IPS-18a (cell line): Measurements from ENCODE around the gene NRCAM.

ENCODE experiments used
- H3K27ac ChIP-seq: one replicate; pipeline ENCODE4 v1.5.1; 2013; ENCODE audit warnings: low read length
- H3K27me3 ChIP-seq: one replicate; pipeline ENCODE4 v1.6.1; 2013; ENCODE audit warnings: mild to moderate bottlenecking, low read length; ENCODE audit not compliant: control insufficient read depth, insufficient read depth
- H3K36me3 ChIP-seq: one replicate; pipeline ENCODE4 v1.6.1; 2013; ENCODE audit warnings: low read depth, low read length; ENCODE audit not compliant: control insufficient read depth
- H3K4me1 ChIP-seq: one replicate; pipeline ENCODE4 v1.6.1; 2013; ENCODE audit warnings: low read depth, low read length; ENCODE audit not compliant: control insufficient read depth
- H3K4me3 ChIP-seq: one replicate; pipeline ENCODE4 v1.5.1; 2013; ENCODE audit warnings: low read length
- H3K9ac ChIP-seq: one replicate; pipeline ENCODE4 v1.6.1; 2013; ENCODE audit warnings: mild to moderate bottlenecking, low read length, moderate library complexity
- H3K9me3 ChIP-seq: one replicate; pipeline ENCODE4 v1.6.1; 2013; ENCODE audit warnings: low read depth, low read length; ENCODE audit not compliant: control insufficient read depth

NRCAM gene

GRCh38 chr7:108380517-108380916 lies 75.7 kb downstream of the NRCAM start:
- H3K36me3 ChIP-seq: no peaks in the 10 kb centered on the region
- no peak overlapping the region for H3K9ac ChIP-seq
- no peak overlapping the region for H3K4me3 ChIP-seq
- H3K27ac ChIP-seq: no peak overlapping the region
- no peaks in the 10 kb centered on the region for H3K9me3 ChIP-seq
- H3K4me1 ChIP-seq: no peaks in the 10 kb centered on the region
- no peaks in the 10 kb centered on the region for H3K27me3 ChIP-seq

- Histone ChIP-seq H3K9me3 (no peaks in the 10 kb centered on the region), H3K27ac (no peak overlapping the region), H3K36me3 (no peaks in the 10 kb centered on the region), H3K4me1 (no peaks in the 10 kb centered on the region), H3K4me3 (no peak overlapping the region), H3K27me3 (no peaks in the 10 kb centered on the region), H3K9ac (no peak overlapping the region)
Measured at GRCh38 chr7:108376206-108376605, 80.0 kb downstream of the NRCAM start.

DNA sequence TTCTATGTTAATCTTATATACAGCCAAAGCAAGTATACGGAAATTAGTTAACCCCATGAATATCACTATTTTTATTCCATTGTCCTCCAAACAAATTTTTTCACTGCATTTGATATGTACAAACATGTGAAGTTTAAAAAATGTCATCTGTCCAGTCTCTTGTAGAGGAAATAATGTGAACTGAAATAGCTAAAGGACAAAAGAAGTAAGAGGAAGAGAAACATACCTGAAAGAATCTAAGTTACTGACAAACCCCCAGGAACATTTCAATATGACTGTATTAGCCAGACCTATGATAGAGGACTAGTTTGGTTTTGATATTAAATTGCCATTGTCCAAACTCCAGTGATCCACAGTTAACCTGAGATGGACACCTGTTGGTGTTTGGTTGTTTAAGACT lies 80.6 kb downstream of the NRCAM start:
- Histone ChIP-seq H3K4me3 (no peak overlapping the region), H3K36me3 (no peaks in the 10 kb centered on the region), H3K27me3 (no peaks in the 10 kb centered on the region), H3K9ac (no peak overlapping the region), H3K9me3 (no peaks in the 10 kb centered on the region), H3K27ac (no peak overlapping the region), H3K4me1 (no peaks in the 10 kb centered on the region)

GRCh38 chr7:108374899-108375298 lies 81.3 kb downstream of the NRCAM start:
- Histone ChIP-seq H3K4me1 (no peaks in the 10 kb centered on the region), H3K27ac (no peak overlapping the region), H3K36me3 (no peaks in the 10 kb centered on the region), H3K4me3 (no peak overlapping the region), H3K9ac (no peak overlapping the region), H3K9me3 (no peaks in the 10 kb centered on the region), H3K27me3 (no peaks in the 10 kb centered on the region)

DNA sequence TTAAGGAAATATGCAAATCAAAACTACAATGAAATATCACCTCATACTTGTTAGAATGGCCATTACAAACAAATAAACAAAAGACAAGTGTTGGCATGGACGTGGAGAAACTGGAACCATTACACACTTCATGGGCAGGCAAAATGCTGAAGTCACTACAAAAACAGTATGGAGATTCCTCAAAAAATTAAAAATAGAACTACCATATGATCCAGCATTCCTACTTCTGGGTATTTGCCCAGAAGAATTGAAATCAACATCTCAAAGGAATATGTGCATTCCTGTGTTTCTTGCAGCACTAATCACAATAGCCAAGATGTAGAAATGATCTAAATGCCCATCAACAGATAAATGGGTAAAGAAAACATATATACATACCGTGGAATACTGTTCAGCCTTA lies 83.6 kb downstream of the NRCAM start:
- no peak overlapping the region for H3K9ac ChIP-seq
- no peak overlapping the region for H3K4me3 ChIP-seq
- H3K27me3 ChIP-seq: no peaks in the 10 kb centered on the region
- H3K9me3 ChIP-seq: no peaks in the 10 kb centered on the region
- no peaks in the 10 kb centered on the region for H3K36me3 ChIP-seq
- H3K4me1 ChIP-seq: no peaks in the 10 kb centered on the region
- H3K27ac ChIP-seq: no peak overlapping the region

DNA sequence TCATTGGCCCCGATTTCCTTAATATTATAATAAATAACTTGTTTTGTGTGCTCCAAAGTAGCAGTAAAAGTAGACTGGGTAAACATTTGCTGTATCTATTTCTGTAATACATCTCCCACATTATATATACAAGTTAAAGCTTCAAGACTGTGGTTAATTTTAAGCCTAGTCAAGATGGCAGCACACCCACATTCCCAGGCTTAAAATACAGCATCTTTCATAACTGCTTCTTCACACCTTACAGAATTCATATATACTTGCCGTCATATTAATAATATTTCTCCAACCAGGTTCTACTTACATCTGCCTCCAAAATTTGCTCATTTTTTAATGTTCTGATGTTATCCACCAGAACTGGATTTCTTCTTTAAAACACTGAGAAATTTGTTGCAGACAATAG lies 85.6 kb downstream of the NRCAM start:
- H3K4me1 ChIP-seq: no peaks in the 10 kb centered on the region

GRCh38 chr7:108368466-108368865 lies 87.8 kb downstream of the NRCAM start:
- H3K27ac ChIP-seq: no peak overlapping the region

More for the DNA sequence above, 85.6 kb downstream of the NRCAM start:
- H3K9ac ChIP-seq: no peak overlapping the region
- H3K36me3 ChIP-seq: no peaks in the 10 kb centered on the region
- no peaks in the 10 kb centered on the region for H3K27me3 ChIP-seq
- H3K9me3 ChIP-seq: no peaks in the 10 kb centered on the region
- no peak overlapping the region for H3K27ac ChIP-seq
- H3K4me3 ChIP-seq: no peak overlapping the region

GRCh38 chr7:108367946-108368345 lies 88.3 kb downstream of the NRCAM start:
- H3K9ac ChIP-seq: no peak overlapping the region
- no peaks in the 10 kb centered on the region for H3K4me1 ChIP-seq
- no peak overlapping the region for H3K27ac ChIP-seq
- no peak overlapping the region for H3K4me3 ChIP-seq
- H3K27me3 ChIP-seq: no peaks in the 10 kb centered on the region
- H3K9me3 ChIP-seq: no peaks in the 10 kb centered on the region
- H3K36me3 ChIP-seq: no peaks in the 10 kb centered on the region

More at GRCh38 chr7:108368466-108368865, 87.8 kb downstream of the NRCAM start:
- Histone ChIP-seq H3K27me3 (no peaks in the 10 kb centered on the region), H3K9me3 (no peaks in the 10 kb centered on the region), H3K36me3 (no peaks in the 10 kb centered on the region), H3K4me3 (no peak overlapping the region), H3K4me1 (no peaks in the 10 kb centered on the region), H3K9ac (no peak overlapping the region)

DNA sequence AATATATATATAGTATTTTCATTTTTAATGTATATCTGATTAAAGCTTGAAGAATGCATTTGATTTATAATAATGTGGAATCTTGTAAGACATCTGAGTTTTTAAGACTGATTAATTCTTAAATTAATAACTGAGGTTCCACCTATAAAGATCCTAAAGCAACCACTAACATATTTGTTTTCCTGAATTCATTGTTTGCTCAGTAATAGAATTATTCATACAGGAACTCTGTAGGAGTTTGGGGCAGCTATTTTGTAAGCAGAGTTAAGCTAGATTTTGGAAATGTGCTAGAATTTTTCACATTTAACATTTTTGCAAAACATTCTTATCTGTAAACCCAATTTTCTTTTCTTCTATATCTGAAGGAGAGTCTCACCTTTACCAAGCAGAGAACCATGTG lies 88.9 kb downstream of the NRCAM start:
- Histone ChIP-seq H3K36me3 (no peaks in the 10 kb centered on the region), H3K4me1 (no peaks in the 10 kb centered on the region), H3K9me3 (no peaks in the 10 kb centered on the region), H3K4me3 (no peak overlapping the region), H3K9ac (no peak overlapping the region), H3K27ac (no peak overlapping the region), H3K27me3 (no peaks in the 10 kb centered on the region)

DNA sequence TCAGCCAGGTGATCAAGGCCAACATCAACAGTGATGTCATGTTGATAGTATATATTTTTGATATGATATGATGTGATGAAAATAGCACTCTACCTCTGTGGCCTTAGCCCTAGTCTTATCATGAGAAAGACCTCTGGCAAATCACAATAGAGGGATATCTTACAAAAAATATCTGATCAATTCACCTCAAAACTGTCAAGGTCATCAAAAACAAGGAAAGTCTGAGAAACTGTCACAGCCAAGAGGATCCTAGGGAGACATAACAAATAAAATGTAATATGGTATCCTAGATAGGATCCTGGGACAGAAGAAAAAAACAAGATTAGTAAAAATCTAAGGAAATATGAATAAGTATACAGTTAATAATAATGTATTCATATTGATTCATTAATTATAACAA lies 92.6 kb downstream of the NRCAM start:
- Histone ChIP-seq H3K9ac (no peak overlapping the region), H3K9me3 (no peaks in the 10 kb centered on the region), H3K4me1 (no peaks in the 10 kb centered on the region)

DNA sequence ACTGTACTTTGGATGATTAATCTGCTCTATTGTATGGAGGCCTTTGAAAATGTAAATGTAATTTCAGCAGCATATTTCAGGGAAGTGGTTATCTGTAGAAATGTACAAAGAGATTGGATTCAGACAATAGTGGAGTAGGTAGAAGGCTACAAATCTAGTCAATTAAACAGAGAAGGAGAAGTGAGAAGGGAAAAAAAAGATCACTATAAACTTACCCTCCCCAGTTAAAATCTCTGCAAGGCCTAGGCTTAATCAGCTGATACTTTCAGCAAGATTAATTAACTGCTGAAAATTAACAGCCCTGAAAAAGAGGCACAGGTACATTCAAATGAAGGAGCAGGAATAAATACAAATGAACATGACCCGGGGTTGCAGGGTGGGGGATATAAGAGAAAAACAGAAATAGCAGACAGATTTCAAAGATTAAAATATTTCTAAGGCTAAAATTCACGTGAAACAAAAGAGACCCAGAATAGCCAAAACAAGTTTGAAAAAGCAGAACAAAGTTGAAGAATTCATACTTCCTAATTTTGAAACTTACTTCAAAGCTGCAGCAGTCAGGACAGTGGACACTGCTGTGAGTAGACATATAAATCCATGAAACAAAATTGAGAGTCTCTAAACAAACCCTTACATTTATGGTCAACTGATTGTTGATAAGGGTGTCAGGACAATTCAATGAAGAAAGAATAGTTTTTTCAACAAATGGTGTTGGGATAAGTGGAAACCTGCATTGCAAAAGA lies 96.0 kb downstream of the NRCAM start:
- no peaks in the 10 kb centered on the region for H3K27me3 ChIP-seq
- no peak overlapping the region for H3K4me3 ChIP-seq
- no peaks in the 10 kb centered on the region for H3K9me3 ChIP-seq
- H3K4me1 ChIP-seq: no peaks in the 10 kb centered on the region
- H3K27ac ChIP-seq: no peak overlapping the region
- no peak overlapping the region for H3K9ac ChIP-seq
- H3K36me3 ChIP-seq: no peaks in the 10 kb centered on the region

More for the DNA sequence above, 92.6 kb downstream of the NRCAM start:
- Histone ChIP-seq H3K27me3 (no peaks in the 10 kb centered on the region), H3K4me3 (no peak overlapping the region), H3K36me3 (no peaks in the 10 kb centered on the region), H3K27ac (no peak overlapping the region)

- H3K27me3 ChIP-seq: no peaks in the 10 kb centered on the region
- no peaks in the 10 kb centered on the region for H3K9me3 ChIP-seq
- no peaks in the 10 kb centered on the region for H3K36me3 ChIP-seq
- no peak overlapping the region for H3K9ac ChIP-seq
- no peaks in the 10 kb centered on the region for H3K4me1 ChIP-seq
- no peak overlapping the region for H3K27ac ChIP-seq
- H3K4me3 ChIP-seq: no peak overlapping the region
Measured at GRCh38 chr7:108358553-108358952, 97.7 kb downstream of the NRCAM start.
